Heart left ventricle (tissue), 16 donors: Measurements from ENCODE around the gene EIF4E1B. TPM values are rescaled to one million over a fixed set of nuclear protein-coding genes. Genes with fewer than 3 reads are reported as not detected.

Experiments used
- ATAC-seq, 4 donors: fragments of 200-7000 bp; cut with Tn5 transposase; one replicate each; pipeline ENCODE4 v1.9.1; 2020 to 2022; ENCODE audit warnings: moderate library complexity in 4 of 4, mild to moderate bottlenecking in 3 of 4, moderate number of reproducible peaks in 1 of 4
- DNase-seq, 5 donors: peaks; one replicate each; pipeline ENCODE4 v3.0.0-alpha.2; 2020
- H3K27ac ChIP-seq, 12 donors: fragments of 200-600 bp; sonication (generic) in 4 of 12; one replicate each; pipeline versions ENCODE4 v1.5.0 to v1.8.0; 2016 to 2022; ENCODE audit warnings: mild to moderate bottlenecking in 2 of 12
- H3K27me3 ChIP-seq, 9 donors: fragments of 200-600 bp; sonication (generic) in 2 of 9; one replicate each; pipeline versions ENCODE4 v1.5.1 to v1.8.0; 2016 to 2022; ENCODE audit warnings: mild to moderate bottlenecking in 3 of 9
- H3K36me3 ChIP-seq, 9 donors: fragments of 200-600 bp; sonication (generic) in 2 of 9; one replicate each; pipeline versions ENCODE4 v1.5.0 to v1.8.0; 2018 to 2022; ENCODE audit warnings: mild to moderate bottlenecking in 2 of 9
- H3K4me1 ChIP-seq, 12 donors: fragments of 200-600 bp; sonication (generic) in 4 of 12; one replicate each; pipeline versions ENCODE4 v1.5.0 to v1.8.0; 2016 to 2022; ENCODE audit warnings: mild to moderate bottlenecking in 3 of 12
- H3K4me3 ChIP-seq, 12 donors: fragments of 200-600 bp; sonication (generic) in 4 of 12; one replicate each; pipeline versions ENCODE4 v1.5.0 to v1.8.0; 2017 to 2022; ENCODE audit warnings: mild to moderate bottlenecking in 9 of 12, moderate library complexity in 4 of 12
- H3K9me3 ChIP-seq, 12 donors: fragments of 200-600 bp; sonication (generic) in 4 of 12; one replicate each; pipeline versions ENCODE4 v1.5.0 to v1.8.0; 2016 to 2022; ENCODE audit warnings: mild to moderate bottlenecking in 1 of 12
- POLR2A ChIP-seq, 2 donors: fragments of 450-650 bp; IDR thresholded peaks; one replicate each; pipeline ENCODE4 v1.6.1; 2017; ENCODE audit warnings: antibody characterized with exemption in 2 of 2, mild to moderate bottlenecking in 2 of 2, moderate library complexity in 2 of 2
- WGBS, 4 donors: extraction: QIAGEN DNeasy Blood & Tissue Kit in 2 of 4; methylation state at CpG; one replicate each; pipeline versions ENCODE4 v1.1.5 to v1.1.7; 2013 to 2018; 5-methylcytosine and 5-hydroxymethylcytosine counted together
- intact Hi-C, 10 donors: fragments of 100-400 bp; cut with DNase I; formaldehyde crosslinking; loops; one replicate each; pipeline versions ENCODE4 v1.11.1 to v1.14.2; 2022
- polyA plus RNA-seq, 2 donors: library from polyadenylated mRNA; stranded (reverse); fragments of 200-250 nt; gene quantifications; one replicate each; pipeline ENCODE4 v1.2.3, GENCODE V29; 2013
- total RNA-seq, 9 donors: library from RNA; depleted of rRNA in 2 of 9; stranded (reverse); fragments of >200 nt in 2 of 9; fragmentation: NEBNext Ultra II Directional in 3 of 9; extraction: Animal tissue kit (Norgen Biotek cat#: 25700) in 3 of 9; gene quantifications; one replicate each; pipeline versions ENCODE4 v1.1.0 to v1.2.4, GENCODE V29; 2016 to 2023
- TF ChIP-seq, protein P1 (sequence below), 12 donors: fragments of 200-600 bp; sonication (generic) in 4 of 12; IDR thresholded peaks; one replicate each; pipeline versions ENCODE4 v1.5.0 to v1.8.0; 2018 to 2022; ENCODE audit warnings: antibody characterized with exemption in 12 of 12, mild to moderate bottlenecking in 5 of 12
- donor health status: ischemic (EF 13 %, LVEDD 7.1; RV severe dilation, severe dysfunction).
- donor health status: healthy with polysubstance abuse.
- donor health status: DM: no; HTN: yes; CAD: no.
- donor health status: DM: no; HTN: no; CAD: no.
- donor health status: ischemic (EF 25% LVEDD 6.9; RV normal size, moderate dysfunction).
- donor health status: ischemic (EF 25% LVEDD 5.7; RV mildly dilated, moderate dysfunction).
- donor health status: healthy.
- donor health status: DM: yes; HTN: yes; CAD: no.
- donor health status: ischemic (EF 35%, LVEDD 5.7; RV mildly dilated, moderate dysfunction).
- donor health status: nonischemic (EF 11% LVEDD 7.7; RV severe dilation, severe dysfunction).
- donor health status: DM: yes; HTN: yes; CAD: no.
- donor health status: PGD.
- donor health status: ischemic (EF 29% LVEDD 5.4; RV normal size, mild dysfunction).
- donor health status: nonischemic (EF 23%, LVEDD 6.1; RV moderate dilation, normal function).

EIF4E1B gene
- total and polyA plus RNA-seq, 11 donors = not detected

DNA sequence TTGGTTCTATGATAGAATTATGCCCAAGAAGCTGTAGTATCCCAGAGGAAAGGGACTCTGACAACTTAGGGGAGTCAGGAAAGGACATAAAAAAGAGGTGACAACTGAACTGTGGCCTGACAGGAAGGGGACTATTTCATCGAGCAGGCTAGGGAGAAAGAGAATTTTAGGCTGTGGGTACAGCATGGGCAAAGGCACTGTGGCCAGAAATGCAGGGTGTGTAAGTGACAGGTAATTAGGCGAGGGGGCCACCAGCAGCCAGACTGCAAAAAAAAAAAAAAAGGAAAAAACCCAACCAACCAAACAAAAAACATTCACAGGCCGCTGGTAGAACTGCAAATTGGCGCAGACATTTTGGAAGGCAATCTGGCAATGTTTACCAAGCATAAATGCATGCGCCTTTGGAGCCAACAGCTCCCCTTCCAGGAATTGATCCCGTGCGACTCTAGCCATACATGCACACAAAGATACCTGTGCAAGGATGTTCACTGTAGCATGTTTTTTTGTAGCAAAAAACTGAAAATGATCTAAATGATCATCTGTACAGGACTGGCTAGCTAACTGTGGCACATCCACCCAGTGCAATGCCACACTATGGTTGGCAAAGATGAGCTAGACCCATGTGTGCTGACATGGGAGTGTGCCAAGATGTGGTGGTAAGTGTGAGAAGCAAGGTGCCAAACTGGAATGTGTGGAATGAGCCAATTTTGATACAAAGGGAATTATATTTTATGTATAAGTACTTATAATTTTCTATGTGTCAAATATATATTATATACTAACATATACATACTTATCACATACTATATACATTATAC is 1.1 kb downstream of the EIF4E1B start:
- H3K36me3 ChIP-seq = no peaks in the 10 kb centered on the region
- ATAC-seq (no peak), DNase-seq (no peak)
- H3K4me1 ChIP-seq = peaks cover 0 to 18% (median 10%) of the 10 kb centered on the region in 12 donors
- no peak overlapping the region for H3K4me3 ChIP-seq
- 77 to 83% (median 78%) methylated on average over 7 of the region's 7 CpGs for WGBS, 4 donors
- H3K27ac ChIP-seq = no peak overlapping the region
- no peaks in the 10 kb centered on the region for H3K9me3 ChIP-seq
- intact Hi-C loops = no loop called here
- peaks cover 26 to 82% (median 54%) of the 10 kb centered on the region in 9 donors for H3K27me3 ChIP-seq
- no peak for TF ChIP-seq POLR2A (IDR thresholded peaks at IDR 0.05)
- TF ChIP-seq, protein P1, sequence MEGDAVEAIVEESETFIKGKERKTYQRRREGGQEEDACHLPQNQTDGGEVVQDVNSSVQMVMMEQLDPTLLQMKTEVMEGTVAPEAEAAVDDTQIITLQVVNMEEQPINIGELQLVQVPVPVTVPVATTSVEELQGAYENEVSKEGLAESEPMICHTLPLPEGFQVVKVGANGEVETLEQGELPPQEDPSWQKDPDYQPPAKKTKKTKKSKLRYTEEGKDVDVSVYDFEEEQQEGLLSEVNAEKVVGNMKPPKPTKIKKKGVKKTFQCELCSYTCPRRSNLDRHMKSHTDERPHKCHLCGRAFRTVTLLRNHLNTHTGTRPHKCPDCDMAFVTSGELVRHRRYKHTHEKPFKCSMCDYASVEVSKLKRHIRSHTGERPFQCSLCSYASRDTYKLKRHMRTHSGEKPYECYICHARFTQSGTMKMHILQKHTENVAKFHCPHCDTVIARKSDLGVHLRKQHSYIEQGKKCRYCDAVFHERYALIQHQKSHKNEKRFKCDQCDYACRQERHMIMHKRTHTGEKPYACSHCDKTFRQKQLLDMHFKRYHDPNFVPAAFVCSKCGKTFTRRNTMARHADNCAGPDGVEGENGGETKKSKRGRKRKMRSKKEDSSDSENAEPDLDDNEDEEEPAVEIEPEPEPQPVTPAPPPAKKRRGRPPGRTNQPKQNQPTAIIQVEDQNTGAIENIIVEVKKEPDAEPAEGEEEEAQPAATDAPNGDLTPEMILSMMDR (IDR thresholded peaks at IDR 0.05) = no peak

DNA sequence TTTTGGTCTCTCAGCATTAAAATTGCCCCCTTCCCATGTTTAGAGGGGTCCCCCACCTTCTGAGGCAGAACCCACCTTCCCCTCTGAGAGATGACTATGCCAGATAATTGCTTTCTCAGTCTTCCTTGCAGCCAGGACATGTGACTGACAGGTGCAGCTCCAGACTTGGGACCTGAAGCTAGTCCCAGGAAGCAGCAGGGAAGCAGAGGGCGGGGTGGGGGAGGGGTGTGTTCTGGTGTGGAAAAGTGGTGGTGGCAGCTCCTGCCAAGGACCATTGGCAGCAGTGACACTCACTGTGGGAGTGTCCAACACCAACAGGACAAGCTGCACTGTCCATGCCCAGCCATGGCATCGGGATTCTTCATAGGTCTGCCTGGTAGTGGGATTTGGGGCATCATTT is 2.3 kb downstream of the EIF4E1B start:
- peaks cover 0 to 18% (median 10%) of the 10 kb centered on the region in 12 donors for H3K4me1 ChIP-seq
- ATAC-seq (peak in 3 of 4 donors; percentile 19 to 52 (median 39)), DNase-seq (no peak)
- H3K9me3 ChIP-seq = no peaks in the 10 kb centered on the region
- intact Hi-C loops = no loop called here
- H3K27ac ChIP-seq = no peak overlapping the region
- TF ChIP-seq POLR2A (IDR thresholded peaks at IDR 0.05) = no peak
- TF ChIP-seq, protein P1 (IDR thresholded peaks at IDR 0.05) = no peak
- H3K4me3 ChIP-seq = no peak overlapping the region
- H3K27me3 ChIP-seq = peaks cover 26 to 77% (median 42%) of the 10 kb centered on the region in 9 donors
- no peaks in the 10 kb centered on the region for H3K36me3 ChIP-seq
- WGBS, 4 donors = 74 to 94% (median 78%) methylated on average over 2 of the region's 2 CpGs

DNA sequence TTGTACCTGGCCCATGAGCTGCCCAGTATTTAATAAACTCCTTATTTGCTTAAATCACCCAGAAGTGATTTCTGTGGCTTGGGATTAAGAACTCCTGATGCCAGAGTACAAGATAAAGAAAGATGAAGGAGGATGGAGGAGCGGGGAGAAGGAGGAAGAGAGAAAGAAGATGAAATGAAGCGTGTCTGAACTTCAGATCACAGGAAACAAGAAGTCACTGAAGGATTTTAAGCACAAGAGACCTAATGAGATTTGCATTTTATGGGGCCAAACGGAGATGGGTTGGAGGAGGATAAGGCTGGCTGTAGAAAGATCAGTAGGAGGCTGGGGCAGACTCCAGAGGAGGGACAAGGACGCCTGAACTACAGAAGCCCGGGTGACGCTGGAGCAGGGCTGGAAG is 3.1 kb downstream of the EIF4E1B start:
- intact Hi-C loops = no loop called here
- Histone ChIP-seq H3K9me3 (no peaks in the 10 kb centered on the region), H3K27ac (no peak overlapping the region), H3K36me3 (no peaks in the 10 kb centered on the region), H3K4me3 (no peak overlapping the region), H3K27me3 (peaks cover 22 to 68% (median 34%) of the 10 kb centered on the region in 9 donors), H3K4me1 (peaks cover 0 to 18% (median 10%) of the 10 kb centered on the region in 12 donors)
- 22 to 27% (median 25%) methylated on average over 6 of the region's 6 CpGs for WGBS, 4 donors
- TF ChIP-seq, protein P1 (IDR thresholded peaks at IDR 0.05) = no peak
- no peak for TF ChIP-seq POLR2A (IDR thresholded peaks at IDR 0.05)
- ATAC-seq (no peak), DNase-seq (no peak)

DNA sequence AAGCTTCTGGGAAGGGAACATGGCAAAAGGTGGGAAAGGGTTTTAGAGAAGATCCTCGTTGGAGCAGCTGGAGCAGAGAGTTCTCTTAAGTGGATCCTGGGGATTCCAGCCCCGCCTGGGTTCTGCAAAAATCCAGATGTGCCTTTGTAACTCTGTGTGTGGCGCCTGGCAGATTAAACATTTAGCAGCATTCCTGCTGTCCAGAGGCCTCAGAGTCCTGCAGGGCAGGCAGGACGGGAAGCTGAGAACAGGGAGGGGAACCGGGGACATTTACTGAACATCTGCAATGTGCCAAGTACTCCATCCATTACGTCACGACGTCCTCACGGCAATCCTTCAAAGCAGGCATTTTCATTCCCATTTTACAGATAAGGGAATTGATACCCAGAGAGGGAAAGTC is 6.0 kb downstream of the EIF4E1B start:
- TF ChIP-seq, protein P1 (IDR thresholded peaks at IDR 0.05) = no peak
- no peak for TF ChIP-seq POLR2A (IDR thresholded peaks at IDR 0.05)
- Histone ChIP-seq H3K36me3 (no peaks in the 10 kb centered on the region), H3K4me3 (no peak overlapping the region), H3K27me3 (peaks cover 3 to 40% (median 12%) of the 10 kb centered on the region in 9 donors), H3K27ac (no peak overlapping the region), H3K9me3 (no peaks in the 10 kb centered on the region), H3K4me1 (peaks cover 0 to 11% (median 0%) of the 10 kb centered on the region in 12 donors)
- no peak for DNase-seq
- no peak for ATAC-seq
- 22 to 40% (median 33%) methylated on average over 9 of the region's 9 CpGs for WGBS, 4 donors
- intact Hi-C loops = no loop called here
